Gastroesophageal sphincter (tissue), 4 donors: ENCODE data around the gene ADH4. TPM values are rescaled to one million over a fixed set of nuclear protein-coding genes. Genes with fewer than 3 reads are reported as not detected.

Source experiments
- ATAC-seq: fragments of 150-250 bp; one replicate; pipeline ENCODE4 v1.9.1; 2016; ENCODE audit warnings: mild to moderate bottlenecking, moderate library complexity
- H3K27ac ChIP-seq, 4 donors: fragments of 200-600 bp; sonication (generic) in 3 of 4; 1 replicate in 3 of 4; 2 replicates in 1 of 4; pipeline ENCODE4 v1.5.1; 2016 to 2019
- H3K27me3 ChIP-seq: fragments of 200-600 bp; sonication (generic); one replicate; pipeline ENCODE4 v1.5.1; 2019
- H3K36me3 ChIP-seq, 2 donors: fragments of 200-600 bp; sonication (generic); one replicate each; pipeline ENCODE4 v1.5.1; 2019; ENCODE audit warnings: control low read depth in 1 of 2
- H3K4me1 ChIP-seq, 3 donors: fragments of 200-600 bp; sonication (generic); 1 replicate in 2 of 3; 2 replicates in 1 of 3; pipeline ENCODE4 v1.5.1; 2016 to 2019; ENCODE audit warnings: control low read depth in 2 of 3
- H3K4me3 ChIP-seq, 2 donors: fragments of 200-600 bp; sonication (generic); one replicate each; pipeline ENCODE4 v1.5.1; 2019; ENCODE audit warnings: mild to moderate bottlenecking in 1 of 2, moderate library complexity in 1 of 2
- H3K9me3 ChIP-seq, 3 donors: fragments of 200-600 bp; sonication (generic); one replicate each; pipeline ENCODE4 v1.5.1; 2017 to 2019; ENCODE audit warnings: control low read depth in 2 of 3
- EP300 ChIP-seq: sonication (generic); formaldehyde crosslinking; IDR thresholded peaks from one replicate; pipeline ENCODE4 v1.6.1; 2017; ENCODE audit warnings: antibody characterized with exemption, mild to moderate bottlenecking
- POLR2A ChIP-seq, 2 donors: fragments of 450-650 bp; IDR thresholded peaks; one replicate each; pipeline ENCODE4 v1.6.1; 2017; ENCODE audit warnings: antibody characterized with exemption in 2 of 2, mild to moderate bottlenecking in 2 of 2, moderate library complexity in 1 of 2
- POLR2AphosphoS5 ChIP-seq: sonication (generic); formaldehyde crosslinking; IDR thresholded peaks from one replicate; pipeline ENCODE4 v1.6.1; 2017; ENCODE audit warnings: antibody characterized with exemption
- WGBS, 2 donors: methylation state at CpG; one replicate each; pipeline ENCODE4 v1.1.5; 2018; ENCODE audit warnings: low coverage in 1 of 2; 5-methylcytosine and 5-hydroxymethylcytosine counted together
- total RNA-seq, 4 donors: library from RNA; depleted of rRNA; stranded (reverse); fragments of >200 nt; gene quantifications; one replicate each; pipeline ENCODE4 v1.1.0, GENCODE V29; 2016
- TF ChIP-seq, protein P1 (sequence below), 4 experiments: fragments of 200-600 bp in 2 of 4; fragments of 450-650 bp in 2 of 4; sonication (generic) in 1 of 4; IDR thresholded peaks; one replicate each; pipeline ENCODE4 v1.5.1; 2017 to 2019; ENCODE audit warnings: antibody characterized with exemption in 4 of 4, mild to moderate bottlenecking in 2 of 4, moderate library complexity in 2 of 4

Gene ADH4
- total RNA-seq, 4 donors from 2014 or later = 1.1 to 10.9 (median 4.1) TPM

DNA sequence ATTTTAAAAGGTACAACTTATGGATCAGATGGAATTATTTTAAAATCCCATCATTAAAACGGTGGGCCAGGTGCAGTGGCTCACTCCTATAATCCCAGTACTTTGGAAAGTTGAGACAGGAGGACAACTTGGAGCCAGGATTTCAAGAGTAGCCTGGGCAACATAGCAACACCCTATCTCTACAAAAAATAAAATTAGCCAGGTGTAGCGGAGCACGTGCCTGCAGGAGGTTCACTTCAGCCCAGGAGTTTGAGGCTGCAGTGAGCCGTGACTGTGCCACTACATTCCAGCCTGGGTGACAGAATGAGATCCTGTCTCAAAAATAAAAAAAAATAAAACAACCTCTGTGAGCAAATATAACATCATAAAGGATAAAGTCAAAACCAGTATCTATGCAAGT lies 66.9 kb downstream of the ADH4 start:
- Histone ChIP-seq H3K4me3 (no peak overlapping the region), H3K4me1 (peaks cover 0 to 51% (median 0%) of the 10 kb centered on the region in 3 donors), H3K27ac (no peak overlapping the region), H3K36me3 (peaks cover 20 to 100% of the 10 kb centered on the region in 2 donors), H3K9me3 (no peaks in the 10 kb centered on the region), H3K27me3 (no peaks in the 10 kb centered on the region)
- no peak for TF ChIP-seq POLR2A (IDR thresholded peaks at IDR 0.05)
- TF ChIP-seq EP300 = no peak
- TF ChIP-seq, protein P1, sequence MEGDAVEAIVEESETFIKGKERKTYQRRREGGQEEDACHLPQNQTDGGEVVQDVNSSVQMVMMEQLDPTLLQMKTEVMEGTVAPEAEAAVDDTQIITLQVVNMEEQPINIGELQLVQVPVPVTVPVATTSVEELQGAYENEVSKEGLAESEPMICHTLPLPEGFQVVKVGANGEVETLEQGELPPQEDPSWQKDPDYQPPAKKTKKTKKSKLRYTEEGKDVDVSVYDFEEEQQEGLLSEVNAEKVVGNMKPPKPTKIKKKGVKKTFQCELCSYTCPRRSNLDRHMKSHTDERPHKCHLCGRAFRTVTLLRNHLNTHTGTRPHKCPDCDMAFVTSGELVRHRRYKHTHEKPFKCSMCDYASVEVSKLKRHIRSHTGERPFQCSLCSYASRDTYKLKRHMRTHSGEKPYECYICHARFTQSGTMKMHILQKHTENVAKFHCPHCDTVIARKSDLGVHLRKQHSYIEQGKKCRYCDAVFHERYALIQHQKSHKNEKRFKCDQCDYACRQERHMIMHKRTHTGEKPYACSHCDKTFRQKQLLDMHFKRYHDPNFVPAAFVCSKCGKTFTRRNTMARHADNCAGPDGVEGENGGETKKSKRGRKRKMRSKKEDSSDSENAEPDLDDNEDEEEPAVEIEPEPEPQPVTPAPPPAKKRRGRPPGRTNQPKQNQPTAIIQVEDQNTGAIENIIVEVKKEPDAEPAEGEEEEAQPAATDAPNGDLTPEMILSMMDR (IDR thresholded peaks at IDR 0.05) = no peak
- no peak for TF ChIP-seq POLR2AphosphoS5
- ATAC-seq = no peak
- WGBS, 2 donors = 64 to 76% methylated on average over 4 of the region's 4 CpGs

DNA sequence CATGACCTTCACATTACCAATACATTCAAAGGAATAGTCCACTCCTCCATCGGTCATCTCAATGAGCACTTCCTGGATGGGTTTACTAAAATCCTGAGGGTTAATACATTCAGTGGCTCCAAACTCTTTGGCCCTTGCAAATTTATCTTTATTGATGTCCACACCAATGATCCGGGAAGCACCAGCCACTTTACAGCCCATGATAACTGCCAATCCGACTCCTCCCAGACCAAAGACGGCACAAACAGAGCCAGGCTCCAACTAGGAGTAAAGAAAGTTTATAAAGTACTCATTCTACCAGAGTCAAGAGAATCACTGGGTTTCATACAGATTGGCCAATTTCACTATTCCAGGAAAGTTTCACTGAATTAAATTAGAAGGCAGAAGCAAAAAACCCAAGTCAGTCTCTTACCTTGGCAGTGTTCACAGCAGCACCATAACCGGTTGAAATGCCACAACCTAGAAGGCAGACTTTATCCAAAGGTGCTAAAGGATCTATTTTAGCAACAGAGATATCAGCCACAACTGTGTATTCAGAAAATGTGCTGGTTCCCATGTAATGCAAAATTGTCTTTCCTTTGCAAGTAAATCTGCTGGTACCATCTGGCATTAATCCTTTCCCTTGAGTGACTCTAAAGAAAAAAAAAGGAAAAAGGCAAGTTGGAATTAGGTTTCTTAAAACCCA lies 67.7 kb downstream of the ADH4 start:
- WGBS, 2 donors = 87 to 100% methylated on average over 2 to 5 of the region's 5 CpGs
- Histone ChIP-seq H3K27me3 (no peaks in the 10 kb centered on the region), H3K4me1 (peaks cover 0 to 53% (median 5%) of the 10 kb centered on the region in 3 donors), H3K36me3 (peaks cover 19 to 100% of the 10 kb centered on the region in 2 donors), H3K4me3 (no peak overlapping the region), H3K27ac (no peak overlapping the region), H3K9me3 (no peaks in the 10 kb centered on the region)
- ATAC-seq = no peak
- no peak for TF ChIP-seq POLR2AphosphoS5
- no peak for TF ChIP-seq POLR2A (IDR thresholded peaks at IDR 0.05)
- TF ChIP-seq, protein P1 (IDR thresholded peaks at IDR 0.05) = no peak
- TF ChIP-seq EP300 = no peak

DNA sequence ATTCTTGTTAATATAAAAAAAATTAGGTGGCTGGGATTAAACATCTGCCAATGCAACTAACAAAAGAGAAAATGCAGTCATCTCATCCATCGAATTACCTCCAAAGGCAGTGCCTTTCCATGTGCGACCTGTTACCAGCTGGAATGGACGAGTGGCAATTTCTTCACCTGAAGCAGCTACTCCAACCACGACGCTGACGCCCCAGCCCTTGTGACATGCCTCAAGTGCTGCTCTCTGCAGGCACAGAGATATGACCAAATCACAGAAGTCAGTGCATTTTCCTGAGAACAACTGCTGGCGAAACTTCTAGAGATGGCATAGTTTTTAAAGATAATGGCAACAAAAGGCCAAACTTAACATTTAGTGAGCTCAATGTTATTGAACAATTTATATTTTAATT lies 69.3 kb downstream of the ADH4 start:
- peaks cover 7 to 96% of the 10 kb centered on the region in 2 donors for H3K36me3 ChIP-seq
- H3K9me3 ChIP-seq = no peaks in the 10 kb centered on the region
- no peak overlapping the region for H3K4me3 ChIP-seq
- no peaks in the 10 kb centered on the region for H3K27me3 ChIP-seq
- TF ChIP-seq POLR2AphosphoS5 = no peak
- TF ChIP-seq, protein P1 (IDR thresholded peaks at IDR 0.05) = no peak
- TF ChIP-seq EP300 = no peak
- 88 to 89% methylated on average over 5 to 7 of the region's 7 CpGs for WGBS, 2 donors
- ATAC-seq = no peak
- no peak overlapping the region for H3K27ac ChIP-seq
- peaks cover 0 to 51% (median 8%) of the 10 kb centered on the region in 3 donors for H3K4me1 ChIP-seq

Other genes with a start within 250 kb of the ADH4 start
- gene EIF4E, start 215.2 kb downstream of the ADH4 start, total RNA-seq = 100 to 1,000 TPM in 2 of 4 donors, 10 to 100 TPM in 2; 68.3 to 112 (median 97.5) TPM
- 10 to 100 TPM; 37.9 to 87.6 (median 45.9) TPM for gene METAP1, start 148.6 kb downstream of the ADH4 start, total RNA-seq
- gene ADH5, start 55.5 kb downstream of the ADH4 start, total RNA-seq = 100 to 1,000 TPM; 299 to 529 (median 465) TPM
- gene ADH6, start 74.9 kb upstream of the ADH4 start, total RNA-seq = under 1 TPM in 1 of 4 donors, not detected in 3; 0.19 TPM
- 1 to 10 TPM in 1 of 4 donors, under 1 TPM in 1, not detected in 2; 0.54 to 1.4 TPM for gene ADH1A, start 146.7 kb upstream of the ADH4 start, total RNA-seq
- 100 to 1,000 TPM; 224 to 714 (median 463) TPM for gene ADH1B, start 177.1 kb upstream of the ADH4 start, total RNA-seq
- 10 to 100 TPM in 1 of 4 donors, 1 to 10 TPM in 3; 2.6 to 11.3 (median 7.2) TPM for gene ADH1C, start 208.4 kb upstream of the ADH4 start, total RNA-seq